SK-N-SH (cell line): Measurements from ENCODE around the gene NHLH1. TPM values are rescaled to one million over a fixed set of nuclear protein-coding genes. Genes with fewer than 3 reads are reported as not detected.
A peak's percentile ranks its signal among the peaks of the same experiment; 100 is the strongest.

Experiments
- CTCF ChIA-PET: fragments of 300-600, 350-600 bp; formaldehyde crosslinking; extraction: SDS; loops from one replicate; lab custom pipeline; 2021; lab: Yijun Ruan, JAX
- POLR2A ChIA-PET: fragments of 350-600 bp; sonication (Branson Sonifier 250); formaldehyde crosslinking; extraction: SDS; loops from one replicate; lab custom pipeline; 2020; ENCODE audit warnings: antibody characterized with exemption, inconsistent platforms; lab: Yijun Ruan, JAX
- DNase-seq: peaks from one replicate; pipeline ENCODE4 v3.0.0; 2012
- H2AFZ ChIP-seq: fragments of 200-600 bp; sonication (generic); 2 replicates; pipeline ENCODE4 v1.8.1; 2016; ENCODE audit warnings: antibody characterized with exemption, mild to moderate bottlenecking, low read depth
- H3F3A ChIP-seq: fragments of 200-600 bp; sonication (generic); replicated peaks from 2 replicates; pipeline ENCODE3; 2016; ENCODE audit warnings: antibody characterized with exemption, mild to moderate bottlenecking; ENCODE audit not compliant: insufficient read depth
- H3K27ac ChIP-seq, 2 experiments: fragments of 200-500 bp in 1 of 2; fragments of 200-600 bp in 1 of 2; sonication (Bioruptor generic) in 1 of 2; sonication (generic), shearing (Covaris generic) in 1 of 2; 2 replicates each; pipeline versions ENCODE4 v1.5.1 to v1.6.1; 2014 to 2016; ENCODE audit warnings: low read depth in 2 of 2, inconsistent platforms in 1 of 2, low read length in 1 of 2, mild to moderate bottlenecking in 1 of 2, mixed read lengths in 1 of 2
- H3K27me3 ChIP-seq: fragments of 200-600 bp; sonication (generic), shearing (Covaris generic); 2 replicates; pipeline ENCODE4 v1.6.1; 2016; ENCODE audit warnings: mixed run types; ENCODE audit not compliant: insufficient read depth
- H3K36me3 ChIP-seq, 2 experiments: fragments of 200-500 bp in 1 of 2; fragments of 200-600 bp in 1 of 2; sonication (Bioruptor generic) in 1 of 2; sonication (generic) in 1 of 2; replicated peaks in 1 of 2; 2 replicates each; pipeline versions ENCODE3 to v1.5.1; 2014 to 2016; ENCODE audit warnings: low read length in 1 of 2, mild to moderate bottlenecking in 1 of 2; ENCODE audit not compliant: insufficient read depth in 2 of 2, control insufficient read depth in 1 of 2
- H3K4me1 ChIP-seq, 2 experiments: fragments of 200-500 bp in 1 of 2; fragments of 200-600 bp in 1 of 2; sonication (Bioruptor generic) in 1 of 2; sonication (generic), shearing (Covaris generic) in 1 of 2; 2 replicates each; pipeline versions ENCODE4 v1.5.1 to v1.6.1; 2014 to 2016; ENCODE audit warnings: low read depth in 1 of 2, low read length in 1 of 2, mixed run types in 1 of 2; ENCODE audit not compliant: insufficient read depth in 2 of 2, control insufficient read depth in 1 of 2
- H3K4me2 ChIP-seq: fragments of 200-600 bp; sonication (generic), shearing (Covaris generic); 2 replicates; pipeline ENCODE4 v1.6.1; 2017; ENCODE audit warnings: mixed run types
- H3K4me3 ChIP-seq, 2 experiments: fragments of 200-500 bp in 1 of 2; fragments of 200-600 bp in 1 of 2; sonication (Bioruptor generic) in 1 of 2; sonication (generic), shearing (Covaris generic) in 1 of 2; 2 replicates each; pipeline versions ENCODE4 v1.5.1 to v1.8.1; 2014 to 2016; ENCODE audit warnings: low read depth in 2 of 2, inconsistent platforms in 1 of 2, low read length in 1 of 2, mild to moderate bottlenecking in 1 of 2, mixed read lengths in 1 of 2, moderate library complexity in 1 of 2
- H3K79me2 ChIP-seq: fragments of 200-600 bp; sonication (generic); 2 replicates; pipeline ENCODE4 v1.8.1; 2017; ENCODE audit warnings: mild to moderate bottlenecking; ENCODE audit not compliant: insufficient read depth
- H3K9ac ChIP-seq: fragments of 200-600 bp; sonication (generic); 2 replicates; pipeline ENCODE4 v1.6.1; 2017; ENCODE audit warnings: mixed run types
- H3K9me2 ChIP-seq: fragments of 200-600 bp; sonication (generic); 2 replicates; pipeline ENCODE4 v1.6.1; 2017; ENCODE audit warnings: mixed run types
- H3K9me3 ChIP-seq: fragments of 200-600 bp; sonication (generic); 2 replicates; pipeline ENCODE4 v1.6.1; 2017; ENCODE audit warnings: mixed run types, mild to moderate bottlenecking, moderate library complexity
- H4K20me1 ChIP-seq: fragments of 200-600 bp; sonication (generic); 2 replicates; pipeline ENCODE4 v1.6.1; 2017; ENCODE audit warnings: mild to moderate bottlenecking, mixed run types; ENCODE audit not compliant: insufficient read depth
- CHD2 ChIP-seq: fragments of 150-350 bp; IDR thresholded peaks from 2 replicates; pipeline ENCODE4 v1.6.1; 2018; ENCODE audit warnings: low read length; ENCODE audit not compliant: partially characterized antibody
- ELF1 ChIP-seq: IDR thresholded peaks from 2 replicates; pipeline ENCODE4 v1.4.0; 2012
- EZH2phosphoT487 ChIP-seq: fragments of 200-600 bp; sonication (generic); IDR thresholded peaks from 2 replicates; pipeline ENCODE4 v1.6.1; 2017; ENCODE audit warnings: low read depth, mixed run types, mild to moderate bottlenecking, antibody characterized with exemption, moderate library complexity, borderline replicate concordance
- FOXJ3 ChIP-seq: sonication (generic); formaldehyde crosslinking; IDR thresholded peaks from 2 replicates; pipeline ENCODE4 v1.5.1; 2020; ENCODE audit warnings: mild to moderate bottlenecking, missing genetic modification reagents
- FOXM1 ChIP-seq: IDR thresholded peaks from 2 replicates; pipeline ENCODE4 v1.4.0; 2012; ENCODE audit warnings: low read depth, mild to moderate bottlenecking
- MEF2A ChIP-seq: IDR thresholded peaks from 2 replicates; pipeline ENCODE4 v1.4.0; 2012; ENCODE audit warnings: low read depth, borderline replicate concordance
- RCOR1 ChIP-seq: fragments of 150-350 bp; IDR thresholded peaks from 2 replicates; pipeline ENCODE4 v1.6.1; 2017; ENCODE audit warnings: antibody characterized with exemption, low read length
- RFX5 ChIP-seq: IDR thresholded peaks from 2 replicates; pipeline ENCODE4 v1.6.1; 2012; ENCODE audit warnings: mild to moderate bottlenecking, improper control_type of control experiment, low read length
- RXRA ChIP-seq: IDR thresholded peaks from 2 replicates; pipeline ENCODE4 v1.4.0; 2012; ENCODE audit warnings: low read depth, mild to moderate bottlenecking, borderline replicate concordance
- SMC3 ChIP-seq: IDR thresholded peaks from 2 replicates; pipeline ENCODE4 v1.6.1; 2012; ENCODE audit warnings: low read depth, low read length, improper control_type of control experiment
- TAF1 ChIP-seq: IDR thresholded peaks from 2 replicates; pipeline ENCODE4 v1.6.1; 2012; ENCODE audit warnings: low read depth, mild to moderate bottlenecking, low read length, moderate library complexity, borderline replicate concordance
- WGBS: methylation state at CpG from one replicate; pipeline ENCODE4 v1.1.6; 2017; ENCODE audit warnings: low lambda C conversion rate; 5-methylcytosine and 5-hydroxymethylcytosine counted together
- polyA plus RNA-seq, 3 experiments: library from polyadenylated mRNA; depleted of rRNA; stranded (reverse); fragments of >200 nt; gene quantifications; 2 replicates each; pipeline ENCODE4 v1.2.3, GENCODE V29; 2012
- TF ChIP-seq, protein P1 (sequence below): fragments of 150-350 bp; IDR thresholded peaks from 2 replicates; pipeline ENCODE4 v1.6.1; 2016; ENCODE audit warnings: mild to moderate bottlenecking, low read depth, low read length
- TF ChIP-seq, protein P2 (sequence below): IDR thresholded peaks from 2 replicates; pipeline ENCODE4 v1.4.0; 2012; ENCODE audit warnings: low read depth, borderline replicate concordance
- TF ChIP-seq, protein P3 (sequence below): IDR thresholded peaks from 2 replicates; pipeline ENCODE4 v1.4.0; 2012; ENCODE audit warnings: low read depth
- TF ChIP-seq, protein P4 (sequence below): fragments of 200-600 bp; sonication (generic); IDR thresholded peaks from 2 replicates; pipeline ENCODE4 v1.6.1; 2017; ENCODE audit warnings: antibody characterized with exemption, mild to moderate bottlenecking, moderate library complexity

NHLH1 gene
- polyA plus RNA-seq, 1 of the 3 experiments (the other 2 are of a cell fraction) = 0.18 TPM

DNA sequence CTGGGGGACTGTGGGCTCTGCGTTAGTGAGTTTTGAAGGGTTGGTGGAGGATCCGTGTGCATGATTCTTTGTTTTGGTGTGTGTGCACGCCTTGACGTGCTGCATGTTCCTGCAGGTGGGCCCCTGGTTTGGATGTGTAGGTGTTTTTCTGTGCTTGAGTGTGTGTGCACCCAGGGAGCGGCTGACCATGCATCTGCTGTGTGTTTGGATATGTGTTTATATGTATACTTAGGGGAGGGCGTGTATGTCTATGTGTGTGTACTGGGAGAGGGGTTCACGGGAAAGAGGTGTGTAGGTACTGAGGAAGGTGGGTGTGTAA, 34.6 kb downstream of the NHLH1 start:
- CTCF ChIA-PET = interaction anchor here (1.0 kb wide), 1 partner anchor 65 kb away, joined by 3 read pairs; no protein-coding TSS in a partner anchor

DNA sequence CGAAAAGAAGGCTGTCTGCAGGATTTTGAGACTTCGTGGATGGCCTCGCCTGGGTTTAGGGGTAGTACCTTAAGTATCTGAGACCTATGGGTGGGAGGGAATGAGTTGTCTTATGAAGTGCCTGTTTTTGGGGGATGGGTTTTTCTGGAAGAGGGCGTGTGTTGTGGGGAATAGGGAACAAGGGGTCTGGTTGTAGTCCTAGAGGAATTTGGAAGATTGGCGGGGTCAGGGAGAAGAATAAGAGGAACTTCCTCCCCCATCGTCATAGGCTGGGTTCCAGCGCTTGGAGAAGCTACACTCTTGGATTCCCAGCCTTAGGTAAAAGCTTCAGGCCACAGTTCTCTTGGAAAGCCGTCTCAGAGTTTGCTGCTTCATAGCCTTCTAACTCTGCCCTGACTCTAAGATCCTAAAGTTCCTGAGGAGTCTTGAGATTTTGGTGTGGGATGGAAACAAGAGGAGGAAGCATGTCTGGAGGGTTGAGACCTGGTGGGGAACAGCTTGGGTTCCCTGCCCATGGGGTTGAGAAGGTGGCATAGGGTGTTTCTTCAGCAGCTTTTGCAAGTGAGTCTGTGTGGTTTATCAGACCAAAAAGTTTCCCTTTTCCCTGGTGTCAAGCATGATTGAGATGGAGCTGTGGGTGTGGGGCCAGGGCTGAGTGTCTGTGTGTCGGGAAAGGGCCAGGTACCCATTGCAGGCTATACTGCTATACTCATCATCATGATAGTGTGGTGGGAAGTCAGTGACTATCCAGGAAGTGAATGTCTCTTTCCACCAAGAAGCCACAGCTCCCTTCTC, 35.3 kb downstream of the NHLH1 start:
- H3K27me3 ChIP-seq = no peaks in the 10 kb centered on the region
- H3K79me2 ChIP-seq = no peaks in the 10 kb centered on the region
- TF ChIP-seq, protein P1, sequence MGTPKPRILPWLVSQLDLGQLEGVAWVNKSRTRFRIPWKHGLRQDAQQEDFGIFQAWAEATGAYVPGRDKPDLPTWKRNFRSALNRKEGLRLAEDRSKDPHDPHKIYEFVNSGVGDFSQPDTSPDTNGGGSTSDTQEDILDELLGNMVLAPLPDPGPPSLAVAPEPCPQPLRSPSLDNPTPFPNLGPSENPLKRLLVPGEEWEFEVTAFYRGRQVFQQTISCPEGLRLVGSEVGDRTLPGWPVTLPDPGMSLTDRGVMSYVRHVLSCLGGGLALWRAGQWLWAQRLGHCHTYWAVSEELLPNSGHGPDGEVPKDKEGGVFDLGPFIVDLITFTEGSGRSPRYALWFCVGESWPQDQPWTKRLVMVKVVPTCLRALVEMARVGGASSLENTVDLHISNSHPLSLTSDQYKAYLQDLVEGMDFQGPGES = no peak
- no peak for TF ChIP-seq ELF1
- TF ChIP-seq, protein P2, sequence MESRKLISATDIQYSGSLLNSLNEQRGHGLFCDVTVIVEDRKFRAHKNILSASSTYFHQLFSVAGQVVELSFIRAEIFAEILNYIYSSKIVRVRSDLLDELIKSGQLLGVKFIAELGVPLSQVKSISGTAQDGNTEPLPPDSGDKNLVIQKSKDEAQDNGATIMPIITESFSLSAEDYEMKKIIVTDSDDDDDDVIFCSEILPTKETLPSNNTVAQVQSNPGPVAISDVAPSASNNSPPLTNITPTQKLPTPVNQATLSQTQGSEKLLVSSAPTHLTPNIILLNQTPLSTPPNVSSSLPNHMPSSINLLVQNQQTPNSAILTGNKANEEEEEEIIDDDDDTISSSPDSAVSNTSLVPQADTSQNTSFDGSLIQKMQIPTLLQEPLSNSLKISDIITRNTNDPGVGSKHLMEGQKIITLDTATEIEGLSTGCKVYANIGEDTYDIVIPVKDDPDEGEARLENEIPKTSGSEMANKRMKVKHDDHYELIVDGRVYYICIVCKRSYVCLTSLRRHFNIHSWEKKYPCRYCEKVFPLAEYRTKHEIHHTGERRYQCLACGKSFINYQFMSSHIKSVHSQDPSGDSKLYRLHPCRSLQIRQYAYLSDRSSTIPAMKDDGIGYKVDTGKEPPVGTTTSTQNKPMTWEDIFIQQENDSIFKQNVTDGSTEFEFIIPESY = no peak
- TF ChIP-seq RXRA = no peak
- TF ChIP-seq, protein P3, sequence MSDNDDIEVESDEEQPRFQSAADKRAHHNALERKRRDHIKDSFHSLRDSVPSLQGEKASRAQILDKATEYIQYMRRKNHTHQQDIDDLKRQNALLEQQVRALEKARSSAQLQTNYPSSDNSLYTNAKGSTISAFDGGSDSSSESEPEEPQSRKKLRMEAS = no peak
- TF ChIP-seq MEF2A = no peak
- TF ChIP-seq, protein P4, sequence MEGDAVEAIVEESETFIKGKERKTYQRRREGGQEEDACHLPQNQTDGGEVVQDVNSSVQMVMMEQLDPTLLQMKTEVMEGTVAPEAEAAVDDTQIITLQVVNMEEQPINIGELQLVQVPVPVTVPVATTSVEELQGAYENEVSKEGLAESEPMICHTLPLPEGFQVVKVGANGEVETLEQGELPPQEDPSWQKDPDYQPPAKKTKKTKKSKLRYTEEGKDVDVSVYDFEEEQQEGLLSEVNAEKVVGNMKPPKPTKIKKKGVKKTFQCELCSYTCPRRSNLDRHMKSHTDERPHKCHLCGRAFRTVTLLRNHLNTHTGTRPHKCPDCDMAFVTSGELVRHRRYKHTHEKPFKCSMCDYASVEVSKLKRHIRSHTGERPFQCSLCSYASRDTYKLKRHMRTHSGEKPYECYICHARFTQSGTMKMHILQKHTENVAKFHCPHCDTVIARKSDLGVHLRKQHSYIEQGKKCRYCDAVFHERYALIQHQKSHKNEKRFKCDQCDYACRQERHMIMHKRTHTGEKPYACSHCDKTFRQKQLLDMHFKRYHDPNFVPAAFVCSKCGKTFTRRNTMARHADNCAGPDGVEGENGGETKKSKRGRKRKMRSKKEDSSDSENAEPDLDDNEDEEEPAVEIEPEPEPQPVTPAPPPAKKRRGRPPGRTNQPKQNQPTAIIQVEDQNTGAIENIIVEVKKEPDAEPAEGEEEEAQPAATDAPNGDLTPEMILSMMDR = no peak
- TF ChIP-seq RCOR1 = no peak
- TF ChIP-seq TAF1 = no peak
- no peak for TF ChIP-seq RFX5
- TF ChIP-seq FOXM1 = no peak
- no peak for TF ChIP-seq SMC3
- H3K36me3 ChIP-seq = no peaks in the 10 kb centered on the region
- H2AFZ ChIP-seq = no peak overlapping the region
- ChIA-PET POLR2A (interaction anchor here (1.3 kb wide), 1 partner anchor 25 kb away, joined by 3 read pairs; no protein-coding TSS in a partner anchor), CTCF (interaction anchor here (0.6 to 1.2 kb wide), 4 partner anchors 27 to 510 kb away, joined by 3 to 4 read pairs (median 4); no protein-coding TSS in a partner anchor)
- no peak overlapping the region for H3K9ac ChIP-seq
- H3F3A ChIP-seq = no peaks in the 10 kb centered on the region
- H3K9me3 ChIP-seq = no peaks in the 10 kb centered on the region
- WGBS = 93% methylated on average over 8 of the region's 9 CpGs
- H3K27ac ChIP-seq = no peak overlapping the region
- peak overlapping the region; percentile 86 for H3K4me2 ChIP-seq
- H3K4me3 ChIP-seq = peak overlapping the region; percentile 95 to 97; a peak in 3 of 4 replicates
- no peaks in the 10 kb centered on the region for H3K9me2 ChIP-seq
- DNase-seq = no peak
- H3K4me1 ChIP-seq = peaks cover 0 to 35% of the 10 kb centered on the region in 2 experiments; a peak in 2 of 4 replicates
- no peaks in the 10 kb centered on the region for H4K20me1 ChIP-seq

More for the DNA sequence above, 34.6 kb downstream of the NHLH1 start:
- Histone ChIP-seq H3K4me2 (peak overlapping the region; percentile 86), H3K79me2 (no peaks in the 10 kb centered on the region), H4K20me1 (no peaks in the 10 kb centered on the region), H3K4me1 (peaks cover 0 to 35% of the 10 kb centered on the region in 2 experiments; a peak in 2 of 4 replicates), H2AFZ (peak overlapping the region; percentile 96; the same call in 1 of the 2 replicates), H3K36me3 (no peaks in the 10 kb centered on the region), H3K4me3 (peak overlapping the region; percentile 95 to 97), H3K9me2 (no peaks in the 10 kb centered on the region), H3F3A (no peaks in the 10 kb centered on the region), H3K27me3 (no peaks in the 10 kb centered on the region; the same call in 1 of the 2 replicates), H3K9ac (peak overlapping the region; percentile 92), H3K27ac (no peak overlapping the region; a peak in 1 of 4 replicates), H3K9me3 (no peaks in the 10 kb centered on the region)
- 73% methylated on average over 5 of the region's 7 CpGs for WGBS
- POLR2A ChIA-PET = no interaction called here
- no peak for DNase-seq
- TF ChIP-seq CHD2 (no peak), FOXJ3 (no peak), EZH2phosphoT487 (no peak)
